CD4-positive, alpha-beta T cell treated with Interferon gamma for 1 hour (primary cell): ENCODE data around the gene SBK3.
"Not testable (repeated sequence)": the region's sequence is repeated elsewhere in the genome, so short reads cannot be mapped to it uniquely, and the experiment has no call there.

Experiments used
- DNase-seq: peaks from one replicate; pipeline ENCODE4 v3.0.0-alpha.2; 2020

SBK3 gene

GRCh38 chr19:55539090-55539984, 6.0 kb downstream of the SBK3 start:
- DNase-seq = no peak

- no peak for DNase-seq
Observed at GRCh38 chr19:55538132-55538531, 7.2 kb downstream of the SBK3 start.

GRCh38 chr19:55537741-55538111, 7.6 kb downstream of the SBK3 start:
- no peak for DNase-seq

- no peak for DNase-seq
Observed at GRCh38 chr19:55536951-55537740, 8.2 kb downstream of the SBK3 start, which contains the start of gene SBK2. TSS of gene SBK2 (minus strand) at chr19:55537133. CDS start at chr19:55536294, 839 bp downstream.

- DNase-seq = no peak
Observed at GRCh38 chr19:55536366-55536765, 9.0 kb downstream of the SBK3 start.

- no peak for DNase-seq
Observed at GRCh38 chr19:55535965-55536350, 9.4 kb downstream of the SBK3 start.

- DNase-seq = no peak
Observed at GRCh38 chr19:55535173-55535964, 10.0 kb downstream of the SBK3 start.

GRCh38 chr19:55534280-55534679, 11.1 kb downstream of the SBK3 start:
- DNase-seq = not testable (repeated sequence)

GRCh38 chr19:55530996-55531395, 14.3 kb downstream of the SBK3 start:
- no peak for DNase-seq

GRCh38 chr19:55529636-55530234, 15.6 kb downstream of the SBK3 start:
- no peak for DNase-seq

- DNase-seq = no peak
Observed at GRCh38 chr19:55528030-55528803, 17.1 kb downstream of the SBK3 start.

- DNase-seq = no peak
Observed at GRCh38 chr19:55527197-55528029, 17.9 kb downstream of the SBK3 start.

GRCh38 chr19:55526216-55527196, 18.8 kb downstream of the SBK3 start:
- DNase-seq = no peak

GRCh38 chr19:55525289-55526101, 19.8 kb downstream of the SBK3 start:
- no peak for DNase-seq

GRCh38 chr19:55520691-55521292, 24.6 kb downstream of the SBK3 start:
- DNase-seq = no peak

GRCh38 chr19:55519451-55520311, 25.7 kb downstream of the SBK3 start:
- no peak for DNase-seq
